Measurements from ENCODE around the gene BSN. TPM values are rescaled to one million over a fixed set of nuclear protein-coding genes. Genes with fewer than 3 reads are reported as not detected.
A peak's percentile ranks its signal among the peaks of the same experiment; 100 is the strongest.
"Not testable (repeated sequence)": the region's sequence is repeated elsewhere in the genome, so short reads cannot be mapped to it uniquely, and the experiment has no call there.

Gene BSN
- total RNA-seq, 1 experiment from 2014 or later, result 0.23 TPM

- Histone ChIP-seq H3K27me3 (no peaks in the 10 kb centered on the region), H3K36me3 (no peaks in the 10 kb centered on the region), H3K4me3 (no peak overlapping the region), H3K9me3 (no peaks in the 10 kb centered on the region)
- DNase-seq, result peak; percentile 43
These were observed 114.6 kb downstream of the BSN start for GRCh38 chr3:49668861-49669260.

GRCh38 chr3:49669352-49669751, 115.1 kb downstream of the BSN start:
- Histone ChIP-seq H3K36me3 (no peaks in the 10 kb centered on the region), H3K27me3 (no peaks in the 10 kb centered on the region), H3K4me3 (no peak overlapping the region), H3K9me3 (no peaks in the 10 kb centered on the region)
- no peak for DNase-seq

- Histone ChIP-seq H3K27me3 (no peaks in the 10 kb centered on the region), H3K9me3 (no peaks in the 10 kb centered on the region), H3K36me3 (no peaks in the 10 kb centered on the region), H3K4me3 (no peak overlapping the region)
- no peak for DNase-seq
These were observed 116.6 kb downstream of the BSN start for GRCh38 chr3:49670940-49671290.

- Histone ChIP-seq H3K27me3 (no peaks in the 10 kb centered on the region), H3K36me3 (no peaks in the 10 kb centered on the region), H3K9me3 (no peaks in the 10 kb centered on the region), H3K4me3 (no peak overlapping the region)
- peak; percentile 45 for DNase-seq
These were observed 117.3 kb downstream of the BSN start for GRCh38 chr3:49671291-49672288.

GRCh38 chr3:49673121-49673714, 118.9 kb downstream of the BSN start:
- H3K27me3 ChIP-seq, result no peaks in the 10 kb centered on the region
- no peak for DNase-seq
- no peaks in the 10 kb centered on the region for H3K9me3 ChIP-seq
- no peaks in the 10 kb centered on the region for H3K36me3 ChIP-seq
- H3K4me3 ChIP-seq, result peak overlapping the region; percentile 77

- Histone ChIP-seq H3K27me3 (no peaks in the 10 kb centered on the region), H3K4me3 (peak within 1 kb of the TSS; percentile 77), H3K36me3 (no peaks in the 10 kb centered on the region), H3K9me3 (no peaks in the 10 kb centered on the region)
- peak; percentile 93 for DNase-seq
These were observed 119.6 kb downstream of the BSN start, which contains the start of gene APEH for GRCh38 chr3:49673715-49674496. TSS of gene APEH (plus strand) at chr3:49674351. CDS start at chr3:49674402, 51 bp downstream.

- H3K9me3 ChIP-seq, result no peaks in the 10 kb centered on the region
- peak overlapping the region; percentile 77 for H3K4me3 ChIP-seq
- H3K36me3 ChIP-seq, result no peaks in the 10 kb centered on the region
- DNase-seq, result no peak
- no peaks in the 10 kb centered on the region for H3K27me3 ChIP-seq
These were observed 120.3 kb downstream of the BSN start for GRCh38 chr3:49674497-49674983.

GRCh38 chr3:49675912-49676311, 121.6 kb downstream of the BSN start:
- Histone ChIP-seq H3K36me3 (no peaks in the 10 kb centered on the region), H3K4me3 (no peak overlapping the region), H3K9me3 (no peaks in the 10 kb centered on the region), H3K27me3 (no peaks in the 10 kb centered on the region)
- no peak for DNase-seq

- no peaks in the 10 kb centered on the region for H3K27me3 ChIP-seq
- no peaks in the 10 kb centered on the region for H3K9me3 ChIP-seq
- no peaks in the 10 kb centered on the region for H3K36me3 ChIP-seq
- DNase-seq, result no peak
- no peak overlapping the region for H3K4me3 ChIP-seq
These were observed 126.4 kb downstream of the BSN start for GRCh38 chr3:49680493-49681231.

- H3K27me3 ChIP-seq, result no peaks in the 10 kb centered on the region
- no peak overlapping the region for H3K4me3 ChIP-seq
- no peak for DNase-seq
- H3K36me3 ChIP-seq, result no peaks in the 10 kb centered on the region
- H3K9me3 ChIP-seq, result no peaks in the 10 kb centered on the region
These were observed 126.9 kb downstream of the BSN start for GRCh38 chr3:49681232-49681522.

GRCh38 chr3:49681543-49681942, 127.3 kb downstream of the BSN start:
- no peak for DNase-seq
- Histone ChIP-seq H3K36me3 (no peaks in the 10 kb centered on the region), H3K9me3 (no peaks in the 10 kb centered on the region), H3K4me3 (no peak overlapping the region), H3K27me3 (no peaks in the 10 kb centered on the region)

GRCh38 chr3:49683162-49683561, 128.9 kb downstream of the BSN start:
- Histone ChIP-seq H3K27me3 (no peaks in the 10 kb centered on the region), H3K9me3 (no peaks in the 10 kb centered on the region), H3K4me3 (no peak overlapping the region), H3K36me3 (no peaks in the 10 kb centered on the region)
- DNase-seq, result no peak

- H3K4me3 ChIP-seq, DNase-seq, H3K27me3 ChIP-seq, H3K36me3 ChIP-seq, H3K9me3 ChIP-seq: not testable (repeated sequence)
These were observed 130.2 kb downstream of the BSN start for GRCh38 chr3:49684453-49684852.

- not testable (repeated sequence) for DNase-seq, H3K9me3 ChIP-seq, H3K4me3 ChIP-seq, H3K36me3 ChIP-seq, H3K27me3 ChIP-seq
These were observed 130.8 kb downstream of the BSN start for GRCh38 chr3:49685103-49685502.

GRCh38 chr3:49685846-49686245, 131.6 kb downstream of the BSN start:
- not testable (repeated sequence) for H3K9me3 ChIP-seq, H3K36me3 ChIP-seq, H3K27me3 ChIP-seq, H3K4me3 ChIP-seq, DNase-seq

GRCh38 chr3:49686346-49686745, 132.1 kb downstream of the BSN start:
- not testable (repeated sequence) for H3K36me3 ChIP-seq, DNase-seq, H3K9me3 ChIP-seq, H3K27me3 ChIP-seq, H3K4me3 ChIP-seq
